Karpas-422 (cell line): ENCODE data around the gene NANOS2. TPM values are rescaled to one million over a fixed set of nuclear protein-coding genes. Genes with fewer than 3 reads are reported as not detected.

Experiments used
- DNase-seq: peaks from one replicate; pipeline ENCODE4 v3.0.0-alpha.2; 2015
- H2AFZ ChIP-seq: fragments of 200-600 bp; sonication (generic); 2 replicates; pipeline ENCODE4 v1.6.1; 2014; ENCODE audit warnings: antibody characterized with exemption, low read length, mixed read lengths
- H3K27ac ChIP-seq: fragments of 200-600 bp; sonication (generic); 2 replicates; pipeline ENCODE4 v1.5.1; 2014; ENCODE audit warnings: mild to moderate bottlenecking, low read length, moderate library complexity
- H3K27me3 ChIP-seq: fragments of 200-600 bp; sonication (generic); 2 replicates; pipeline ENCODE4 v1.6.1; 2014; ENCODE audit warnings: low read length, mixed read lengths
- H3K36me3 ChIP-seq: fragments of 200-600 bp; sonication (generic); 2 replicates; pipeline ENCODE4 v1.6.1; 2014; ENCODE audit warnings: low read length, mixed read lengths; ENCODE audit not compliant: insufficient read depth
- H3K4me1 ChIP-seq: fragments of 200-600 bp; sonication (generic); 2 replicates; pipeline ENCODE4 v1.6.1; 2014; ENCODE audit warnings: mild to moderate bottlenecking, low read length, mixed read lengths
- H3K4me2 ChIP-seq: fragments of 200-600 bp; sonication (generic); 2 replicates; pipeline ENCODE4 v1.6.1; 2014; ENCODE audit warnings: low read length, low read depth, mild to moderate bottlenecking; ENCODE audit not compliant: poor library complexity, severe bottlenecking
- H3K4me3 ChIP-seq: fragments of 200-600 bp; sonication (generic); 2 replicates; pipeline ENCODE4 v1.5.1; 2014; ENCODE audit warnings: mild to moderate bottlenecking, antibody characterized with exemption, low read length, mixed read lengths
- H3K79me2 ChIP-seq: fragments of 200-600 bp; sonication (generic); 2 replicates; pipeline ENCODE4 v1.6.1; 2014; ENCODE audit warnings: mild to moderate bottlenecking, low read length, mixed read lengths
- H3K9ac ChIP-seq: fragments of 200-600 bp; sonication (generic); 2 replicates; pipeline ENCODE4 v1.6.0; 2014; ENCODE audit warnings: low read length
- H3K9me2 ChIP-seq: fragments of 200-600 bp; sonication (generic), shearing (Covaris generic); replicated peaks from 2 replicates; pipeline ENCODE4 v1.6.0; 2014; ENCODE audit warnings: mild to moderate bottlenecking, low read length, moderate library complexity; ENCODE audit not compliant: insufficient read depth
- H3K9me3 ChIP-seq: fragments of 300-700, 200-600 bp; sonication (generic); 2 replicates; pipeline ENCODE4 v1.6.1; 2014; ENCODE audit warnings: low read length, mixed read lengths
- H4K20me1 ChIP-seq: fragments of 200-600 bp; sonication (generic); 2 replicates; pipeline ENCODE4 v1.6.1; 2014; ENCODE audit warnings: mild to moderate bottlenecking, antibody characterized with exemption, low read length, low read depth; ENCODE audit not compliant: insufficient read depth
- total RNA-seq: library from RNA; depleted of rRNA; stranded (reverse); fragments of >200 nt; shearing (Covaris generic); gene quantifications from 2 replicates; pipeline ENCODE4 v1.2.3, GENCODE V29; 2014; ENCODE audit warnings: low replicate concordance

The NANOS2 gene
- total RNA-seq, 1 experiment from 2014 or later = not detected

DNA sequence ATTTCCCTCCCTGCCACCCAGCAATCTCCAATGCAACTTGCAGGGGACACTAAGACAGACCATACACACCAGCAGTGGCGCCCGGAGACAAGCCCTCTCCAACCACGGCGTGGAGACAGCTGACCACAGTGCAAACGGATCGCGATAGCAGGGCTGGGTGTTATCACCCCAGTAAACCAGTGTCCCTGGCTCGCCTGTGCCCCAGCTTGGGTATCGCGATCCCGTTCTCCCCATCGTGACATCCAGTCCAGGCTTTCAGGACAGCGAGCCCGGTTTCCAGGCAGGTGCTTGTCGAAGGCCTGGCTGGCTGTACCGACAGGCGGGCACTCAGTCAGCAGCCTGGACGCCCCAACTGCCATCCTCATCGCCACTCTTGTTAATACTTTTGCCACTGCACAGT, 20.7 kb upstream of the NANOS2 start:
- H3K4me2 ChIP-seq = no peak overlapping the region
- H4K20me1 ChIP-seq = no peaks in the 10 kb centered on the region
- no peak overlapping the region for H3K27ac ChIP-seq
- H3K27me3 ChIP-seq = no peaks in the 10 kb centered on the region
- H2AFZ ChIP-seq = no peak overlapping the region
- no peak overlapping the region for H3K9ac ChIP-seq
- H3K36me3 ChIP-seq = no peaks in the 10 kb centered on the region
- no peaks in the 10 kb centered on the region; the same call in 1 of the 2 replicates for H3K9me3 ChIP-seq
- no peaks in the 10 kb centered on the region for H3K79me2 ChIP-seq
- no peak for DNase-seq
- H3K4me1 ChIP-seq = no peaks in the 10 kb centered on the region; the same call in 1 of the 2 replicates
- no peaks in the 10 kb centered on the region for H3K9me2 ChIP-seq
- H3K4me3 ChIP-seq = no peak overlapping the region

DNA sequence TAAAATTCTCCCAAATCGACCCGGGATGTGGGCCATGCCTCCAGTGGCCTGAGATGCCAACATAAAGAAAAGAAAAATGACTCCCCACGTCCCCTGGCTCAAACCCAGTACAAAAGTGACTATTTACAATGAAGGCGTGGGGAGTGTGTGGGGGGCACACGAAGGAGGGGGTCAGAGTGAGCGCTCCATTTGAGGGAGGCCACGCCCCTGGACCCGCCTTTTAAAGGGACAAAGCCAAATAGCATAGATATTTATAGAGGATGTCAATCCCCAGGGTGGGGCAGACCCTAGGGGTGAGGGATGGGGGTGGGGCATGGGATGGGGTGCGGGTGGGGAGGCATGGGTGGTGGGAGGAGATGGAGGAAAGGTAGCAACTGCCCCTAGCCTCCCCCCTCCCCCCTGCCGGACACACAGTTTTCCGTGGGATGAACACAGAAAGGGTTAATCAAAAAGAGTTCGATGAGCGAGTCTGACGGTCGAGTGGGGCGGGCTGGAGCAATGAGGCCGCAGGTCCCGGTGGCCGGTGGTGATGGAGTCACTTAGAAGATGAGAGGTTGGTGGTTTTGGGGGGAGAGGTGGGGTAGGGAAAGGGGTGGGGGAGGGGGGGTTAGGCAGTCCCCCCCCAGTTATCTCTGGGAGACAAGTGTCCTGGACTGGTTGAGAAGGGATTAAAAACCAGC, 20.1 kb upstream of the NANOS2 start:
- H3K27ac ChIP-seq = no peak overlapping the region
- no peak overlapping the region for H3K4me2 ChIP-seq
- H3K9ac ChIP-seq = no peak overlapping the region
- H3K9me3 ChIP-seq = no peaks in the 10 kb centered on the region; the same call in 1 of the 2 replicates
- DNase-seq = no peak
- no peaks in the 10 kb centered on the region; the same call in 1 of the 2 replicates for H3K4me1 ChIP-seq
- no peaks in the 10 kb centered on the region for H3K27me3 ChIP-seq
- no peak overlapping the region for H3K4me3 ChIP-seq
- H3K79me2 ChIP-seq = no peaks in the 10 kb centered on the region
- H3K36me3 ChIP-seq = no peaks in the 10 kb centered on the region
- no peaks in the 10 kb centered on the region for H4K20me1 ChIP-seq
- H3K9me2 ChIP-seq = no peaks in the 10 kb centered on the region
- H2AFZ ChIP-seq = no peak overlapping the region

DNA sequence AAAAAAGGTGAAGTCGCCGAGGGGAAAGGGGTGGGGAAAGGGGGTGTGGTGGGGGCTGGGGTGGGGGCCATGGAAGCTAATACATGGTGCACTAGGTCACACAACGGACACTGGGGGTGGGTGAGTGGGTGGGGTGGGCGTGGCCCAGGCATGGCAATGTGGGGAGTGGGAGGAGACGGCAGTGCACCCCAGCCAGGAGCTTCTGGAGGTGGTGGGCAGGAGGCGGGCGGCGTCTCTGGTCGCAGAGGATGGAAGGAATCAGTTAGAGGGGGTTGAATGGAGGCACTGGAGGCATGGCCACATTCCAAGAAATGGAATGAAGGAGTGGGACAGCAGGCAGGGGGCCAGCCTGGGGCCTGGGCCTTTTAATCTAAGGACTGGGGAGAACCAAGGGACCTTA, 19.2 kb upstream of the NANOS2 start:
- Histone ChIP-seq H3K27me3 (no peaks in the 10 kb centered on the region), H3K4me3 (no peak overlapping the region), H4K20me1 (no peaks in the 10 kb centered on the region), H3K27ac (no peak overlapping the region), H3K9me3 (no peaks in the 10 kb centered on the region; the same call in 1 of the 2 replicates), H3K9me2 (no peaks in the 10 kb centered on the region), H3K4me2 (no peak overlapping the region), H2AFZ (no peak overlapping the region), H3K36me3 (no peaks in the 10 kb centered on the region), H3K79me2 (no peaks in the 10 kb centered on the region), H3K4me1 (no peaks in the 10 kb centered on the region; the same call in 1 of the 2 replicates), H3K9ac (no peak overlapping the region)
- no peak for DNase-seq

DNA sequence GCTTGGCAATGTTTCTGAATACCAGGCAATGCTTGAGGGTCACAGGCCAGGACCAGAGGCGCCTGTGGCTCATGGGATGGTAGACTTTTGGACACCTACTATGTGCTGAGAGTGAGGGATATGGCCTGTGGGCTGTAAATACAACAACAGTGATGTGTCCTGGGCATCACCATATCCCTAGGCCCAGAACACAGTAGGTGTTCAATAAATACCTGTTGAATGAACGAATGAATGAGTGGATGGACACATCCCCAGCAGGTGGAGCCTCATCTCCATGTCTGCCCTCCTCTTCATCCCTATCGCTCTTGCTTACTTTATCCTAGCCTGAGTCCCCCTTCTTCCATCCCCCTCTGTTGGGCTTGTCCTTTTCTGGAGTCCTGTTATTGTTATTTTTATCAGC, 16.5 kb upstream of the NANOS2 start:
- no peak overlapping the region for H3K27ac ChIP-seq
- no peak overlapping the region for H3K4me3 ChIP-seq
- H3K9ac ChIP-seq = no peak overlapping the region
- no peaks in the 10 kb centered on the region for H3K79me2 ChIP-seq
- H2AFZ ChIP-seq = no peak overlapping the region
- no peak for DNase-seq
- no peaks in the 10 kb centered on the region for H3K36me3 ChIP-seq
- H4K20me1 ChIP-seq = no peaks in the 10 kb centered on the region
- no peak overlapping the region for H3K4me2 ChIP-seq
- H3K4me1 ChIP-seq = peaks cover 6% of the 10 kb centered on the region
- H3K27me3 ChIP-seq = no peaks in the 10 kb centered on the region
- no peaks in the 10 kb centered on the region for H3K9me3 ChIP-seq
- H3K9me2 ChIP-seq = no peaks in the 10 kb centered on the region

DNA sequence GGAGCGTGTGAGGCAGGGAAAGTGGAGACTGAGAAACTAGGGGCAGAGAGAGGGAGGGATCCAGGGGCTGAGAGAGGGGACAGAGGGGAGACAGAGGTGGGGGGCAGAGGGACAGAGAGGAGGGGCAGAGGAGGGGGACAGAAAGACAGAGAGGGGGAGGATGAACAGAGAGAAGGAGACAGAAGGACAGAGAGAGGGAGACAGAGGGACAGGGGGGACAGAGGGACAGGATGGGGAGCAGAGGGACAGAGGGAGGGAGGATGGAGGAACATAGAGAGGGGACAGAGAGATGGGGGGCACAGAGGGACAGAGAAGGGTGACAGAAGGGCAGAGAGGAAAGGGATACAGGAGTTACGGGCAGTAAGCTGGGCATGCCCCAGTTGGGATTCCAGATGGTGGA, 14.7 kb upstream of the NANOS2 start:
- H3K9ac ChIP-seq = no peak overlapping the region
- no peaks in the 10 kb centered on the region for H3K79me2 ChIP-seq
- no peaks in the 10 kb centered on the region for H4K20me1 ChIP-seq
- no peak for DNase-seq
- no peak overlapping the region for H3K4me2 ChIP-seq
- H3K27ac ChIP-seq = no peak overlapping the region
- H3K9me2 ChIP-seq = no peaks in the 10 kb centered on the region
- H3K4me3 ChIP-seq = no peak overlapping the region
- H3K4me1 ChIP-seq = peaks cover 6% of the 10 kb centered on the region
- no peaks in the 10 kb centered on the region for H3K36me3 ChIP-seq
- no peaks in the 10 kb centered on the region for H3K9me3 ChIP-seq
- H3K27me3 ChIP-seq = no peaks in the 10 kb centered on the region
- no peak overlapping the region for H2AFZ ChIP-seq

DNA sequence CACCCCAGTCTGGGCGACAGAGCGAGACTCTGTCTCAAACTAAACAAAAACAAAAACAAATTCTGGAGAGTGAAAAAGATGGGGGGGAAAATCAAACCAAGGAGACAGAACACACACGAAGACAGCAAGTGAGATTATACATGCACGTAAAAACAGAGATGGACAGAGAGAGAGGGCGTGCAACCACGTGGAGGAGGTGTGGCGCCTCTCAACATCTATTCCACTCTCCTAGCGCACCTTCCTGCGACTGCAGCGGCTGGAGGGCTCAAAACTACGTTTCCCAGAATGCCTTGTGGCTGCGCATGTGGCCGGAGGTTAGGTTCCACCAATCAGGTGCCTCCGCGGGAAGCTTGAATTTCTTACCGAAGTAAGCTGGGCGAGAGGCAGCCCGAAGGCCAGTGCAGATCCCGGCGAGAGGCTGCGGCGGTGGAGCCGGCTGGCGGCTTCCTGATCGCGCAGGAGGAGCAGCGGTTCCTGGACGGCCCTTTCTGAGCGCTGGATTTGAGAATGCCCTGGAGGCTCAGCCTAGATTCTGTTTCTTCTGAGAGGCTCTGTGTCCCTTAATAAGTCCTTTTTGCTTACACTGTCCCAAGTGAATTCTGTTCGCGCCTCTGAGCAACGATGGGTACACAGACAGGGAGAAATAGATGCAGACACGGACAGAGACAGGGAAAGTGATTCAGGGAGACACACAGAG, 13.1 kb upstream of the NANOS2 start:
- Histone ChIP-seq H4K20me1 (no peaks in the 10 kb centered on the region), H3K27me3 (no peaks in the 10 kb centered on the region), H3K9me3 (no peaks in the 10 kb centered on the region), H3K9ac (peak overlapping the region; percentile 69), H3K27ac (no peak overlapping the region), H3K36me3 (no peaks in the 10 kb centered on the region), H3K4me2 (peak overlapping the region; percentile 83), H3K9me2 (no peaks in the 10 kb centered on the region), H2AFZ (peak overlapping the region; percentile 47; the same call in 1 of the 2 replicates), H3K4me1 (peaks cover 6% of the 10 kb centered on the region), H3K4me3 (peak overlapping the region; percentile 63), H3K79me2 (no peaks in the 10 kb centered on the region)
- peak; percentile 98 for DNase-seq

DNA sequence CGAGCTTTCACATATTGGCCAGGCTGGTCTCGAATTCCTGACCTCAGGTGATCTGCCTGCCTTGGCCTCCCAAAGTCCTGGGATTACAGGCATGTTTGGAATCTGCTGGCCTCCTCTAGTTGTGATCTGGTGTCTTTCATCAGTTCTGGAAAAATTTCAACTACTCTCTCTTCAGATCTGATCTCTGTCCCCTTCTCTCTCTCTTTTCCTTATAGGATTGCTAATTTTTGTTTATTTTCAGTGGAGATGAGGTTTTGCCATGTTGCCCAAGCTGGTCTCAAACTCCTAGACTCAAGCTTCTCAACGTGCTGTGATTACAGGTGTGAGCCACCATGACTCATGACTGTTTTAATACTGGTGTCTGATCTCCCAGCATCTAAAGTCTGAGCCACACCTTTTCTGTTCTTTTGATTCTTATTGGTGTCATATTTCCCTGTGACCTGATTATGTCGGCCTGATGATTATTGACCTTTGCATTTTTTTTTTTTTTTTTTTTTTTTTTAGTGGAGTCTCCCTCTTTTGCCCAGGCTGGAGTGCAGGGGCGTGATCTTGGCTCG, 10.4 kb upstream of the NANOS2 start:
- DNase-seq = no peak
- no peaks in the 10 kb centered on the region for H3K9me2 ChIP-seq

DNA sequence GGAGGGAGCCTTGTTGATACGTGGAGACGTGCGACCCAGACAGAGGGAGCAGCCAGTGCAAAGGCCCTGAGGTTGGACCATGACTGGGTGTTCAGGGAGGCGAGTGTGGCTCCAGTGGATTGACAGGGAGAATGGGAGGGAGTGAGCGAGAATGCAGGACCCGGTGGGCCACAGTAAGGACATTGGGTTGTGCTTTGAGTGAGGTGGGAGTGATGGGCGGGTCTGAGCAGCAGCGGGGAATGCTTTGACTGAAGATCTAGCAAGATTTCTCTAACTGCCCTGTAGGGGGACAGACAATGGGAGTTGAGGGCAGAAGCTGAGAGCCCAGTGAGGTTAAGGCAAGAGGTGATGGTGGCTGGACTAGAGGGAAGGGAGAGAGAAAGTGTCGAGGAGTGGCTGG, 7.7 kb upstream of the NANOS2 start:
- Histone ChIP-seq H3K9me2 (no peaks in the 10 kb centered on the region), H3K36me3 (no peaks in the 10 kb centered on the region), H3K9ac (no peak overlapping the region), H4K20me1 (no peaks in the 10 kb centered on the region), H3K27ac (no peak overlapping the region), H3K79me2 (no peaks in the 10 kb centered on the region), H3K4me2 (no peak overlapping the region), H3K4me1 (no peaks in the 10 kb centered on the region), H3K27me3 (no peaks in the 10 kb centered on the region), H2AFZ (no peak overlapping the region), H3K9me3 (no peaks in the 10 kb centered on the region), H3K4me3 (no peak overlapping the region)
- DNase-seq = peak; percentile 79

More for the DNA sequence above, 10.4 kb upstream of the NANOS2 start:
- Histone ChIP-seq H3K4me3 (no peak overlapping the region), H3K9me3 (no peaks in the 10 kb centered on the region), H3K36me3 (no peaks in the 10 kb centered on the region), H2AFZ (no peak overlapping the region), H3K4me2 (no peak overlapping the region), H3K79me2 (no peaks in the 10 kb centered on the region), H3K4me1 (peaks cover 6% of the 10 kb centered on the region), H3K27ac (no peak overlapping the region), H3K27me3 (no peaks in the 10 kb centered on the region), H3K9ac (no peak overlapping the region), H4K20me1 (no peaks in the 10 kb centered on the region)
